ENCODE results near the gene ZNF710.

The ZNF710 gene

DNA sequence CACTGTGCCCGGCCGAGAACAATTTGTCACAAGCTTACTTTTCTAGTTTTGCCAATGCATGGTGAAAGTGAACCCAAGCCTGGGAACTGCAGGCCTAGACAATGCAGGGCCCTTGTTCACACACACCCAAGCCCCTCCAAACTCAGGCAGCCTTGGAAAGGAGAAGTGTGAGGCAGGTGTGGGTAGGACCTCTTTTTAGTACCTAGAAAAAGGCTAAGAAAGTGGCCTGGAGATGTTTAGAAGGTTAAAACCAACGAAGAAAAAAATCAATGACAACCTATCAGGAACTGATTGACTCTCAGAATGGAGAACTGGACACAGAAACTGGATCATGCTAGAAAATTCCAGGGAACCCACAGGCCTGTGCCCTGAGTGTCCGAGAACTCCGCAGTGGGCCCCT, 82.3 kb downstream of the ZNF710 start:
- no peak for DNase-seq

DNA sequence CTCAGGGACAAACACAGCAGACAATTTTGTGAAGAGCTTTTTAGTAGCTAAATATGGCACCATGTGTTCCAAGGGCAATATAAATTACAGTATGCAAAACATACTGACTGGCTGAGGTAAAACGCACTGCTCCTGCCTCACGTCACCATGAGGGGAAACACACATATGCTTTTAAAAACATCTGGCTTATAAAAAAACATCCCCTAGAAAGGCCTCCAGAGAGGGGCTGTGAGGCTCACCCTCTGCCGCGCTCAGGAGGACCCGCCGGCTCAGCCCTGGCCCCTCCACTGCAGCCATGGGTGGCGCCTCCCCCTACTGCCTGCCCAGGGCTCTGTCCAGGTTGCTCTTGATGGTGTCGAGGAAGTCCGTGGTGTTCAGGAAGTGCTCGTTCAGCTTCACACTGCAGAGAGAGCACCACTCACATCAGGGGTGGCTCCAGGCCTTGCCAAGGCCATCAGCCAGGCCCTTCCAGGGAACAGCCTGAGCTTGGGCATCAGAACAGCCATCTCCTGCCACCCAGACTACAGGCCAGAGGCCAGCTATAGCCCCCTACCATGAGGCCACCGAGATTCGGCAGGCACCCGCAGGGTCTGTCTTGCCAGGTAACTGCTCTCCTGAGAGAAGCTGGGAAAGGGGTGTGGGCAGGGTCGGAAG, 83.0 kb downstream of the ZNF710 start:
- no peak for DNase-seq

DNA sequence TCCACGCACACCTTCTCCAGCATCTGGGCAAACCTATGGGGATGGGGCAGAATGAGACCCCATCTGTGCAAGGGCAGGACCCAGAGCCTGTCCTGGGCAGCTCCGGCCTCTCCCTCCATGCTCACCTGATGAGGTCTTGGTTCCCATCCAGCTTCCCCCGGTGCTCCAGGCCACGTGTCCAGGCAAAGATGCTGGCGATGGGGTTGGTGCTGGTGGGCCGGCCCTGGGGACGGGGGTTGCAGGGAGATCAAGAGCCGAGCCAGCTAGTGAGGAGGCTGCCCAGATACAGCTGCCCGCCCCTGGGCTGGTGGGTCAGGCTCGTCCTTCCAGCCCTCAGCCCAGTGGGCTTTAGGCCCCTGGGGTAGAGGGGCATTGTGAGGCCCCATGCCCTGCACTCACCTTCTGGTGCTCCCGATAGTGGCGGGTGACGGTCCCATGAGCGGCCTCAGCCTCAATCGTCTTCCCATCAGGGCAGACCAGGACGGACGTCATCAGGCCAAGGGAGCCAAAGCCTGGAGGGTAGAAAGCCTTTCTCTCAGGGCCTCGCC, 83.8 kb downstream of the ZNF710 start:
- no peak for DNase-seq

DNA sequence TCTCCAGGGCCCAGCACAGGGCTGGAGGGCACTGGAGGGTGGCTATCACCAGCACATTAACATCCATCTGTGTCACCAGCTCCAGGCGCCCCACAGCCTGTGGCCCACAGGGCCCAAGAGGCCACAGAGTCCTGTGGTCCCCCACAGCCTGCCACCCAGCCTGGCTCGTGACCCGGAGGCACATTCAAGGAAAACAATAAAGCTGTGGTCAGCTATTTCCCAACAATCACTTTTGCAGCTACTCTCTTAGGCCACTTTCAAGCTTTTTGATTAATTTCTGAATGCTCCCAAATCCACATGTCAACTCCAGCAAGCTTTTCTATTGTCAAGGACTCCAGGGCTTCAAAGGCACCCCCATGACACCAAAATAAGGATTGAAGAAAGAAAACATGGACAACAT, 84.4 kb downstream of the ZNF710 start:
- no peak for DNase-seq

DNA sequence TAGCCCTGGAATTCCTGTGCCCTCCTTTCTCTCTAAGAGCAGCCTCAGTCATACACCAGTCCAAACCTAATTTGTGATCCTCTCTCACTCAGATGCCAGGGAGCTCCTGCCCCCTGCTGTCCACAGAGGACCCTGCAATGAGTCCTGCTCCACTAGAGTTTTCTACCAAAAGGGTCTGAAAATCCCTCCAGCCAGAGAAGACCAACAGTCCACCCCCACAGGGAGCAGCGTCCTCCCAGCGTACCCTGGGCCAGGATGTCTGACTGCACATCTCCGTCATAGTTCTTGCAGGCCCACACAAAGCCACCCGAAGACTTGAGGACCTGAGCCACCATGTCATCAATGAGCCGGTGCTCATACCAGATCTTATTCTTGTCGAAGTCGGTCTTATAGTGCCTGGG, 85.7 kb downstream of the ZNF710 start:
- peak in 1 of 2 donors; percentile 67 for DNase-seq

DNA sequence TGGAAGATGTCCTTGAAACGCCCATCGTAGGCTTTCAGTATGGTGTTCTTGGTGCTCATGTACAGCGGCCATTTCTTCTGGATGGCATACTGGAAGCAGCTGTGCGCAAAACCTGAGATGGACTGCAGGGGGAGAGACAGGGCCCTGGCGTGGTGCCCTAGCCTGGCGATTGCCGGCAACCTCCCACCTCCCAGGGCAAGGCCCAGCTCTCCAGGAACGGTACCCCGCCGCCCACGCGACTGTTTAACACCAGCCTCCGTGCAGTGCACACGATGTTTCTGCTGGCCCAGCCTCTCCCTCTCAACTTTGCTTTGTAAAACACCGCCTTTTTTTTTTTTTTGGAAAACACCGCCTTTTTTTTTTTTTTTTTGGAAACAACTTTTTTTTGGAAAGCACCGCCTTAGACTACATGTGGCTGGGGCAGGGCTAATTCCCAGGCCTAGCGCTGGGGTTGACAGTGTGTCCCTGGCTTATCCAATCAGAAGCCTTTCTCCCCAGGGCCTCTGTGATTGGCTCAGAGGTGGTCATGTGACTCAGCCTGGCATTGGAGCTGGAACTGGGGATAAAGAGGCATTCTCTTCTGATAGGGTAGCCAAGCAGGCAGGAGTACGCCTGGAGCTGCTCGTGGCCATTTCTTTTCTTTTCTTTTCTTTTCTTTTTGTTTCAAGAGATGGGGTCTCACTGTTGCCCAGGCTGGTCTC, 86.5 kb downstream of the ZNF710 start:
- DNase-seq = peak in 1 of 2 donors; percentile 29

DNA sequence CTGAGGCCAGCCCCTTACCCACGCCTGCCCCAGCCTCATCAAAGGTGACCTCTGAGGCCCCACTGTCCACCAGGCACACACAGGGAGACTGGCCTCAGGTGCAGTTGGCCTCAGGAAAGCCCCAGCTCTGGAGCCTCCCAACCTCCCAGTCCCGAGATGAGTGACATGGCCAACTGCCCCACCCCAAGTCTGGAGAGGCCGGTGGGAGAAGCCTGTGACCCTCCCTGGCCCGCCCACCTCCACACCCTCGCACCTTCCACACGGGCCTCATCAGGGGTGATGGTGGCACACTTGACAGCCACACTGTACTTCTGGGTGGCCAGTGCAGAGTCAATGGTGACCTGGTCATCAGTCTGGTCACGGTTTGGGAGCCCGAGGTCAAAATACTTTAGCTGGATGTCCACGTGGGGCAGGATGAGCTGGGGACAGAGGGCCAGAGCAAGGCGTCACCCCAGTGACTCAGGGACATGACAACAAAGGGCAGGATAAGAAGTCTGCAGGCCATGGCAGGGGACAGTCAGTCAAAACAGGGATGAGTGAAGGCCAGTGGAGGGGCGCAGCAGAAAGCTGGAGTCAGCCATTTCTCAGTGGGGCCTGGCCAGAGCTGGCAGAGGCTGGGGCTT, 89.2 kb downstream of the ZNF710 start:
- no peak for DNase-seq

DNA sequence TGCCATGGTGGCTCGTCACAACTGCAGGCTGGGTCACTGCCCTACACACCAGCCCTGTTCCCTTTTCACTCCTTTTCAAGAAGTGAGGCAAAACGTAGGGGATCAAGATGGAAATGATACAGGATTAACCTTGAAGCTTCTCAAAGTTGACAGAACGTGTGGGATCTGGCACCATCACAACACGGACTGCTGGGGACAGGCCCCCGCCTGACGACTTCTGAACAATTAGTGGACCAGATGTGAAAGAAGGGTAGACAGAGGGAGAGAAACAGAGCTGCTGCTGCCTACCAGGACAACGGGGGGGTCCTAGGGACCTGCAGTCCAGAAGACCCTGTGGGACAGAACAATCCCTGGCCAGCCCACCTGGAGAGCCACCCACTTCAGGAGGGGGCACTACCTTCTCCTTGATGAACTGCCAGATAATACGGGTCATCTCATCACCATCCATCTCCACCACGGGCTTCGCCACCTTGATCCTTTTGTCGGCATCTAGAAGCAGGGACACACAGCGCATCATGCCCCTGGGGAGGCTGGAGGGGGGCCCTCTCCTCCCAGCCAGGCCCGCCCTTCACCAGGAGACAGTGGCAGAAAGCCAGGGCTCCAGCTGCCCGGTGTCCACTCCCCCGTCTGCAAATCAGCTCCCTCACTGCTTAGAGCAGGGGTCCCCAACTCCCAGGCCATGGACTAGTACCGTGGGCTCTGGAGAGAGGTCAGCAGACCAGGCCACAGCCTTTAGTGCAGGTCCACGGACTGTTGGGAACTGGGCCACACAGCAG, 90.2 kb downstream of the ZNF710 start:
- DNase-seq = no peak

DNA sequence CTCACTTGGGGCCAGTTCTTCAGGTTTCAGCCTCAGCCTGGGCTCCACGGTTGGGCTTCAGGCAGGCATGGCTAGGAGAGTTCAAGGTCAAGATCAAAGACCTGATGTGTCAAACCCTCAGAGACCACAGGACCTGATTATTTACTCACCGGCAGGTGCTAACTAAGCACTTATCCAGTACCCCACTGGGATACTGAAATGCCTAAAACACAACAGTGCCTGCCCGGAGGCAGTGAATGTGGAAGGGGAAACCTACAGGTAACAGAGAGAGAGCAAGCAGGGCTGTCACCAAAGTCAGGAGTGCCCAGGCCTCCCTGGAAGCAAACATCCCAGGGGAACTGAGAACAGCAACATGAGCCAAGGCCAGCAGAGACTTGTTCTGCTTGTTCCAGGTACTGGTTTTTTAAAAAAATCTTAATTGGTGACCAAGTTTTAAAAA, 94.4 kb downstream of the ZNF710 start:
- DNase-seq = no peak

DNA sequence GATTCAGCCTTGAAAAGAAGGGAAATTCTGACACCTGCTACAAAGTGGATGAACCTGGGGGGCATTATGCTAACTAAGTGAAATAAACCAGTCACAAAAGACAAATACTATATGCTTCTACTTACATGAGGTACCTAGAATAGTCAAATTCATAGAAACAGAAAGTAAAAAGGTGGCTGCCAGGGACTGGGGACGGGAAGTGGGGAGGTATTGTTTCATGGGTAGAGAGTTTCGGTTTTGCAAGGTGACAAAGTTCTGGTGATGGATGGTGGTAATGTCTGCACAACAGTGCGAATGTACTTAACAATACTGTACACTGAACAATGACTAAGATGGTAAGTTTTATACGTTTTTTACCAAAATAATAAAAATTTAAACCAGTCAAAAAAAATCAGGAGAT, 96.4 kb downstream of the ZNF710 start:
- peak in 1 of 2 donors; percentile 35 for DNase-seq

DNA sequence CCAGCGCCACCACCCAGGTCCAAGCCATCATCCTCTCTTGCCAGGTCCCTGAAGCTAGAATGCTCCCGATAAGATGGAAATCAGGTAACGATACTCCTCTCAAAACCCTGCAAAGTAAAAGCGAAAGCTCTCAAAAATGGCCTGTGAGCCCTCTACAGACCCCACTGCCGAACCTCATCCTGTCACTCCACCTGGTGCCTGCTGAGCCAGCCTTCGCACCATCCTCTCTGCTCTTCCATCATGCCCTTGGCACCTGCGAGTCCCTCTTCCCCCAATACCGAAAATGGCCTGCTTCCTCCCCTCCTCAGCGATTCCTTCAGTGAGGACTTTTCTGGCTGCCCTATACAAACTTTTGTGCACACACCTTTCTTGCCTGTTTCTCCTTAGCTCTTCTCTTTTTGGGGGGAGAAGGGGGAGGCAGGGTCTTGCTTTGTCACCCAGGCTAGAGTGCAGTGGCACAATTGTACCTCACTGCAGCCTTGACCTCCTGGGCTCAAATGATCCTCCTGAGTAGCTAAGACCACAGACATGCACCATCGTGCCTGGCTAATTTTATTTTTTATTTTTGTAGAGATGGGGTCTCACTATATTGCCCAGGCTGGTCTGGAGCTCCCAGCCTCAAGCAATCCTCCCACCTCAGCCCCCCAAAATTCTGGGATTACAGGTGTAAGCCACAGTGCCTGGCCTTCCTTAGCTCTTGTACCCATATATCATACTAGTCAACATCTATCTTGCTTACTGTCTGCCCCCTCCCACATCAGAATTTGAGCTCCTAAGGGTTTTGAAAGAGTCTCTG, 98.1 kb downstream of the ZNF710 start:
- DNase-seq = no peak

DNA sequence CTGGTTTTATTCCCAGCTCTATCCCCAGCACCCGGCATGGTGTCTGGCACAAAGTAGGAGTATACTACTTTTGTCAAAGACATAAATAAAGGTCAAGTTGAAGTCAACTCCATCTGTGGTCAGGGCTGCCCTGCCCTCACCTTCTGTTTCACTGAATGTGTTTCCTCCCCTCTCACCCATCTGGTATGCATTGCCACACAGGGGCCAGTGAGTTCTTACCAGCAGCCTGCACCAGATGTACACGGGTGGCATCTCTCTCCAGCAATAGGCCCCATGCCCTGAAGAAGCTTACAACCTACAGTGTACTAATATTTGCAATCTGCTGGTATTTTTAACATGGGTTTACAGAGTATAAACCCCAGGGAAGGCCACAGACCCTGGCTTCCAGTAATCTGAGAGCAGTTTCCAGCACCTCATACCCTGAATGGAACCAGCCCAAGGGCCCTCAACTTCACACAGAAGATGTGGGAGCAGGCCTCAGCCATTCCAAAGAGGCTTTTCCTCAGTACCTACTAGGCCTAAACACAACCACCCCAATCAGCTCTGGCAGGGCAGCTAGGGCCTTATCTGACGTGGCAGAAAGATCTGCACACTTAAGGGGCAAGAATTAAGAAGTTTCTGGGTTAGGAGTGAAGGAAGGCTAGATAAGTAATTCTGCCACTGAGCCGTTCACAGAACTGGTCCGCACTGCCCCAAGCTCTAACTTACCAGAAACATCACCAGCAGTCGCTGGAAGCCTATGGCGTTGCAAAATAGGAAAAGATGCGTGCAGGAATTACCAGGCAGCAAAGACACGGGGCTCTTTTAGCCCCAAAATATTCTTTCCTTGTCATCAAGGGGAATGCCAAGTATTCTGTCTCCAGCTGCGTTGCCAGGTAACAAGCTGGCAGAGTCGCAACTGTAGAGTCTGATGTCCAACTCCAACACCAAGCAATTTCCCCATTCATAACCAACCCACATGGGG, 99.0 kb downstream of the ZNF710 start:
- peak in 1 of 2 donors; percentile 48 for DNase-seq

DNA sequence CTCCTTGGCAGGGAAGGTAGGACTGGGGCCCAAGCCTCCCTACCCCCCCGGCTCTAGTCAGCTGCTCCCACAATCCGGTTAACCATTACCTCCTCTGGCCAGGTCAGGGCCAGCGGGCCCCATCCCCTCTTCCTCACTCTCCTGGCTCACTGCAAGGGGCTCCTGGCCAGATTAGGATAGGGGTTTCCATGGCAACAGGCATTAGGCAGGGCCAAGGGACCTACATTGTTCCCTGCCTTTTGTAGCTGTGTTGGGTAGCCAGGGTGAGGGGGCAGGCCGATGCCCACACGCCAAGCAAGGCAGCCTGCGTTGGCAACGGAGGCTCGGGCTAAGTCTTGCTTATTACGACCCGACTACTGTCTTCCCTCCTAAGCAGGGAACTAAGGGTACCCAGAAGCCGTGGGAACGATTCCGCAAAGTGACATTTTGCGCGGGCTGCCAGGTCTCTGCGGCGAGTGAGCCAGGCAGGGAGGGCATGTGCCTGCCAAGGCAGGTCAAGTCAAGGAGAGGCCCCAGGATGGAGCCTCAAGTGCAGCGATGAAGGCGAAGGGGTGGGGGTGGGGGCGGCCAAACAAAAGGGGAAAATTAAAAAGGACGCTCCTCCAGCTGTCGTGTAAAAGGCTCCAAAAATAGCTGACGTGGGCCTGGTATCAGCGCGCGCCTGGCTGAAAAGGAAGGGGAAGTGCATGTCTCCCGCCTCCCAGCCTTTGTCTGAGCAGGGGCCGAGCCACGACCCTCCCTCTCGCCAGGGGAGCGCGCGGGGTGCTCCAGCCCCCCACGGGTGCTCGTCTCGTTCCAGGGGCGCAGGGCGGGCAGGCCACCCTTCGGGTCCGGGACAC, 100.2 kb downstream of the ZNF710 start:
- DNase-seq = peak in 1 of 2 donors; percentile 54

DNA sequence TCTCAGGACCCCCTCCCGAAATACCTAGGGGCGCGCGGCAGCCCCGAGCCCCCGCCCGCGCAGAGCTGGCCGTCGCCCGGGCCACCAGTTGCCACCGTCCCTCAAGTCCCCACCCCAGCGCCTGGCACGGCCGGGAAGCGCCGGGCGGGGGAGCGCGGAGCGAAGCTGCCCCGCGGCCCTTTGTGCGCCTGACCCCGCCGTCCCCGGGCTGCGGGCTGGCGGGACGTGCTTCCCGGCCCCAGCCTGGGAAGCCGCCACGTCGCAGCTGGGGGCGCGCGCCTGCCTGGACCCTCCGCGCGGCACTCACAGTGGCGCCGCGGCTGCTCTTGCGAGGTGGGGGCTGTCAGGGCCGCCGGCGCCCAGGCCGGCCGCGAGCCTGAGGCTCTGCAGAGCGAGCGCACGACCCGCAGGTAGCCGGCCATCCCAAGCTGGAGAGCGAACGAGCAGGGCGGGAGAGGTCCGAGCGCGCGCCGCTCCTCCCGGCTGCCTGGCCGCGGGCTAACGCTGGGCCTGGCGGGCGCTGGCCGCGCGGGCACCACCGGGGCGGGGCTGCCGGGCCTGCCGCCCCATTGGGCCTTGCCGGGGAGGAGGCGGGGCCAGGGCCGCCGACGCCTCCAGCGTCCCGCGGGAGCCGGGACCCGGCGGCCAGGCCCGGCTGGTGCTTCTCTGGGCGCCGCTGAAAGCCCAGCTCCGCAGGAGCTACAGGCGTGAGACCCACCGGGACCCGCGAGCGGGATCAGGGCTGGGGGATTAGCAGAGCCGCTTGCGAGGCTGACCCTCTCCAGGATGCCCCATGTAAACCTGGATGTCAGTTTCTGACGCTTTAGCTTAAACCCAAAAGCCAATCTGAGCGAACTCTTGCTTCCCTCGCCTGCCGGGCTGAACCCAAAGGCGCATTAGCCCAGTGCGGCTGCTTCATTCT, 101.1 kb downstream of the ZNF710 start, which contains the start of gene IDH2:
Gene IDH2, minus strand, starts transcription at position 500 of the 922 bp plus-strand sequence. Its CDS starts 78 bp downstream, at position 422.
- DNase-seq = peak; percentile 81 to 85

DNA sequence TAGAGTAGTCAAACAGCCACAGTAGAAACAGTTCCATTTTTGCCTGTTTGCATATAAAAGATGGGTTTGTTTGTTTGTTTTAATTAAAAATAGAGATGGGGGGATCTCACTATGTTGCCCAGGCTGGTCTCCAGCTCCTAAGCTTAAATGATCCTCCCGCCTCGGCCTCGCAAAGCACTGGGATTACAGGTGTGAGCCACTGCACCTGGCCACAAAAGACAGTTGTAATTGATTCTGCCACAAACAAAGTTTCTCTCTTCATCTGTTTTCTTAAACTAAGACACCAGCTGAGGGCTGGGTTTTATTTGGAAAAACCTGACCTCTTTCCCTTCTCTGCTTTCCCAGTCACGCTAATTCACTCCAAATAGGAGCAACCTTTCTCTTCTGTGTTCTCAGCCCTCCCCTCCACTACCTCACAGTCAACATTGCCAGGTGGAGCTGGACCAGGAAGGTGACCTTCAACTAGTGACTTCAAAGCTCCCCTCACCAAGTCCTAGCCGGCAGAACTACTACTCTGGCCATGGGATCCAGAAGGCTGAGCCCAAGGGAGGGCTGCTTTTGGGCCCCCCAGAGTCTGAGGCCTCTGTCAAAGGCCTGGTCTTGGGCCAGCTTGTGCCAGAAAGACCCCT, 102.7 kb downstream of the ZNF710 start:
- no peak for DNase-seq

DNA sequence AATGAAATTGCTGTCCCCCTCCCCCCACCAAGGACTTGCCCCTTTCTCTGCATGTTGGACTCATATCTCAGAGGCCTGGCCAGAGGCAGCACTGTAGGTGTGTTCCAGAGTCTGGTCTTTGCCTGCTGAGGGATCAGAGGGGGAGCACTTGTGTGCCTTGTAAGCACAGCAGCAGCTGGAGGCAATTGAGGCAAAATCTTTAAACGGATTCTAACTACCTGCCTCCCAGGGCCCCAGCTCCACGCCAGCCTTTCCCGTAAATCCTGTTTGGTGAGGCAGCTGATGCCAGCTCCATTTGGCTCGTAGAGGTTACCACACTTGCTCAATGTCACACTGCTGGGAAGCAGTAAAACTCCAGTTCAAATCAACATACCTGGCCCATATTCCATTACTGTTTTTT, 103.4 kb downstream of the ZNF710 start:
- DNase-seq = no peak

DNA sequence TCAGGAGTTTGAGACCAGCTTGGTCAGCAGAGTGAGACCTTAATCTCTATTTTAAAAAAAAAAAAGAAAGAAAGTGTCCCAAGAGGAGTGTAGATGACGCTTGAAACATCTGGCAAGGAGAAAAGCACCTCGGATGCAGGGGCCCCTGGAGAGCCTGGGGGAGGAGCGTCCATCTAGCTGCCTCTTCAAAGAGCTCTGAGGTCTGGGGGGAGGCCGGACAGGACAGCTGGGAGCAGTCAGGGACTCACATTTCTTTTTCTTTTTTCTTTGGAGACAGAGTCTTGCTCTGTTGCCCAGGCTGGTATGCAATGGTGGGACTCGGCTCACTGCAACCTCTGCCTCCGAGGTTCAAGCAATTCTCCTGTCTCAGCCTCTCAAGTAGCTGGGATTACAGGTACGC, 104.4 kb downstream of the ZNF710 start:
- DNase-seq = no peak

DNA sequence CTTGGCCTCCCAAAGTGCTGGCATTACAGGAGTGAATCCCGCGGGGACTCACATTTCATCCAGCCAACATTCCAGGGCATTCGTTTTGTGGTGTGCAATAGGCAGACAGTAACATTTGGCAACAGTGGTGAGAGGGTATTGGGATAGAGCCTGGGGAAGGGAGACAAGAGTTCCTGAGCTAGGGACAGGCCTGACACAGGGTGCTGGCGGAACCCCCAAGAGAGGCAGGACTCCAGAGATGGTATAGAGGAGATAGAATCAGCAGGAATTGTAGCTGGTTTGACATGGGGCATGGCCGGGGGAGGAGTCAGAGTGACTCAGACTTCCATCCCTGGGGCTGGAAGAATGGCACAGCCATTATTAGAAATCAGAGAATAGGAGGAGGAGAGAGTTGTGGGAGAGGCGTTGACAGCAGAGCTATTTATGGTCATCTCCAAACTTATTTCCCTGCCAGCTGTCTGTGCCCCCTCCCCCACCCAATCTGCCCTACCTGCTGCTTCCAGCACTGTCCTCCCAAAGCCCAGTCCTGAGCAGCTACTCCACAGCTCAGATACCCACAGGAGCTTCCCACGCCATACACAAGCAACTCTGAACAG, 105.5 kb downstream of the ZNF710 start:
- no peak for DNase-seq

All from inflammatory macrophage treated with lipopolysaccharide for 1 hour (primary cell).